ENCODE results near the gene VAV2. TPM values are rescaled to one million over a fixed set of nuclear protein-coding genes. Genes with fewer than 3 reads are reported as not detected.

The VAV2 gene
- total RNA-seq, 3 donors from 2014 or later (not counting 1 experiment from before 2014, with no cell fraction given), result 3.9 to 5.1 (median 4.8) TPM

- H3K9me3 Mint-ChIP-seq, result no peaks in the 10 kb centered on the region
- H3K36me3 Mint-ChIP-seq, result no peaks in the 10 kb centered on the region
- no peak overlapping the region for H3K4me3 ChIP-seq (ENCODE audit: low read length)
- no peaks in the 10 kb centered on the region for H3K4me1 ChIP-seq (ENCODE audit: control insufficient read depth, insufficient read depth, low read length)
- intact Hi-C loops (cut with micrococcal nuclease), result no loop called here
- 59% methylated on average over 4 of the region's 4 CpGs for WGBS (ENCODE audit: insufficient coverage)
- ATAC-seq (no peak), DNase-seq (no peak)
- H3K27ac ChIP-seq (ENCODE audit: low read length), result no peak overlapping the region
- H3K36me3 ChIP-seq (ENCODE audit: control insufficient read depth, insufficient read depth, low read length), result no peaks in the 10 kb centered on the region
- H3K4me3 Mint-ChIP-seq, result no peak overlapping the region
- H3K27me3 ChIP-seq (ENCODE audit: control insufficient read depth, insufficient read depth, low read length), result no peaks in the 10 kb centered on the region
- H3K9me3 ChIP-seq (ENCODE audit: control insufficient read depth, insufficient read depth, low read length), result no peaks in the 10 kb centered on the region
- no peaks in the 10 kb centered on the region for H3K4me1 Mint-ChIP-seq
- no peak overlapping the region for H3K27ac Mint-ChIP-seq
- H3K27me3 Mint-ChIP-seq (ENCODE audit: low read depth in 2 of 2), result no peaks in the 10 kb centered on the region
- TF ChIP-seq, protein P1, sequence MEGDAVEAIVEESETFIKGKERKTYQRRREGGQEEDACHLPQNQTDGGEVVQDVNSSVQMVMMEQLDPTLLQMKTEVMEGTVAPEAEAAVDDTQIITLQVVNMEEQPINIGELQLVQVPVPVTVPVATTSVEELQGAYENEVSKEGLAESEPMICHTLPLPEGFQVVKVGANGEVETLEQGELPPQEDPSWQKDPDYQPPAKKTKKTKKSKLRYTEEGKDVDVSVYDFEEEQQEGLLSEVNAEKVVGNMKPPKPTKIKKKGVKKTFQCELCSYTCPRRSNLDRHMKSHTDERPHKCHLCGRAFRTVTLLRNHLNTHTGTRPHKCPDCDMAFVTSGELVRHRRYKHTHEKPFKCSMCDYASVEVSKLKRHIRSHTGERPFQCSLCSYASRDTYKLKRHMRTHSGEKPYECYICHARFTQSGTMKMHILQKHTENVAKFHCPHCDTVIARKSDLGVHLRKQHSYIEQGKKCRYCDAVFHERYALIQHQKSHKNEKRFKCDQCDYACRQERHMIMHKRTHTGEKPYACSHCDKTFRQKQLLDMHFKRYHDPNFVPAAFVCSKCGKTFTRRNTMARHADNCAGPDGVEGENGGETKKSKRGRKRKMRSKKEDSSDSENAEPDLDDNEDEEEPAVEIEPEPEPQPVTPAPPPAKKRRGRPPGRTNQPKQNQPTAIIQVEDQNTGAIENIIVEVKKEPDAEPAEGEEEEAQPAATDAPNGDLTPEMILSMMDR (IDR thresholded peaks at IDR 0.05), result no peak
Measured at GRCh38 chr9:133937120-133937519, 55.0 kb downstream of the VAV2 start.

GRCh38 chr9:133935328-133936005 lies 56.7 kb downstream of the VAV2 start:
- no peak overlapping the region for H3K4me3 ChIP-seq (ENCODE audit: low read length)
- H3K4me1 Mint-ChIP-seq, result no peaks in the 10 kb centered on the region

DNA sequence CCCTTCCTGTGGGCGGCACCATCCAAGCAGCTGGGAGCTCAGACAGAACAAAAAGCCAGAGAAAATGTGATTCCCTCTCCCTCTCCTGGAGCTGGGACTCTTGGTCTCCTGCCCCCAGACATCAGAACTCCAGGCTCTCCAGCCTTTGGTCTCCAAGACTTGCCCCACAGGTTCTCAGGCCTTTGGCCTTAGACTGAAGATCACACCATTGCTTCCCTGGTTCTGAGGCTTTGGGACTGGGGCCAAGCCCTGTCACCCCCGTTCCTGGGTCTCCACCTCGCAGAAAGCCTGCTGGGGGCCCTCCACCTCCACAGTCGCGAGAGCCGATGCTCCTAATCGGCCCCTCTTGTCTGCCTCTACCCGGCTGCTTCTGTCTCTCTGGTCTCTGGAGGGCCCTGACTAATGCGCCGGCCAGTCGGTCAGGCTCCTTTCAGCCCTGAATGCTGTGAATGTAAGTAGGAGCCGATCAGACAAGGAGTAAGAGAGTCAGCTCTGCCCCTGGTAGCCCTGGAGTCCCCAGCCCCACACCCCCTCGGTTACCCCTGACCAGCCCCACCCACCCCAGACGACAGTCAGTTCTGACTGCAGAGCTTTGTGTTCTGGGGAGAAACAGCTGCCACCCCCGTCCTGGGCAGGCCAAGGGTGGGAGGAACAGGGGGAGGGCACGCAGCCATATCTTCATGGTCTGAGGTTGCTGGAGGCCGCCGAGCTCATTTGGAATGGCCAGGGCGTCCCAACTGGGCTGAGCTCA lies 57.5 kb downstream of the VAV2 start:
- Mint-ChIP-seq H3K27me3 (ENCODE audit: low read depth in 2 of 2) (no peaks in the 10 kb centered on the region), H3K27ac (no peak overlapping the region)
- TF ChIP-seq, protein P1 (IDR thresholded peaks at IDR 0.05), result no peak

More at GRCh38 chr9:133935328-133936005, 56.7 kb downstream of the VAV2 start:
- H3K27me3 ChIP-seq (ENCODE audit: control insufficient read depth, insufficient read depth, low read length), result no peaks in the 10 kb centered on the region
- H3K27ac ChIP-seq (ENCODE audit: low read length), result no peak overlapping the region
- H3K36me3 ChIP-seq (ENCODE audit: control insufficient read depth, insufficient read depth, low read length), result no peaks in the 10 kb centered on the region
- H3K36me3 Mint-ChIP-seq, result no peaks in the 10 kb centered on the region
- TF ChIP-seq, protein P1 (IDR thresholded peaks at IDR 0.05), result no peak
- intact Hi-C loops (cut with micrococcal nuclease), result no loop called here
- no peaks in the 10 kb centered on the region for H3K27me3 Mint-ChIP-seq (ENCODE audit: low read depth in 2 of 2)
- no peak overlapping the region for H3K4me3 Mint-ChIP-seq
- DNase-seq (no peak), ATAC-seq (no peak)
- H3K9me3 ChIP-seq (ENCODE audit: control insufficient read depth, insufficient read depth, low read length), result no peaks in the 10 kb centered on the region
- no peak overlapping the region for H3K27ac Mint-ChIP-seq
- H3K9me3 Mint-ChIP-seq, result no peaks in the 10 kb centered on the region
- H3K4me1 ChIP-seq (ENCODE audit: control insufficient read depth, insufficient read depth, low read length), result no peaks in the 10 kb centered on the region
- 91% methylated on average over 27 of the region's 27 CpGs for WGBS (ENCODE audit: insufficient coverage)

More for the DNA sequence above, 57.5 kb downstream of the VAV2 start:
- no peaks in the 10 kb centered on the region for H3K9me3 ChIP-seq (ENCODE audit: control insufficient read depth, insufficient read depth, low read length)
- Mint-ChIP-seq H3K4me3 (no peak overlapping the region), H3K36me3 (no peaks in the 10 kb centered on the region), H3K9me3 (no peaks in the 10 kb centered on the region), H3K4me1 (no peaks in the 10 kb centered on the region)
- H3K36me3 ChIP-seq (ENCODE audit: control insufficient read depth, insufficient read depth, low read length), result no peaks in the 10 kb centered on the region
- H3K4me3 ChIP-seq (ENCODE audit: low read length), result no peak overlapping the region
- H3K27ac ChIP-seq (ENCODE audit: low read length), result no peak overlapping the region
- DNase-seq (no peak), ATAC-seq (no peak)
- 94% methylated on average over 17 of the region's 19 CpGs for WGBS (ENCODE audit: insufficient coverage)
- H3K27me3 ChIP-seq (ENCODE audit: control insufficient read depth, insufficient read depth, low read length), result no peaks in the 10 kb centered on the region
- intact Hi-C loops (cut with micrococcal nuclease), result no loop called here
- no peaks in the 10 kb centered on the region for H3K4me1 ChIP-seq (ENCODE audit: control insufficient read depth, insufficient read depth, low read length)
